Renal pelvis (tissue), 4 donors: ENCODE results near the gene KCTD21. TPM values are rescaled to one million over a fixed set of nuclear protein-coding genes. Genes with fewer than 3 reads are reported as not detected.

Experiments used
- DNase-seq: peaks from one replicate; pipeline ENCODE4 v3.0.0-alpha.2; 2013
- polyA plus RNA-seq, 3 donors: library from polyadenylated mRNA; unstranded; fragments of 120-200 nt; gene quantifications; one replicate each; pipeline ENCODE4 v1.2.1, GENCODE V29; 2013; ENCODE audit not compliant: insufficient read length in 3 of 3

Gene KCTD21
- polyA plus RNA-seq, 3 donors = 8.0 to 9.8 (median 9.3) TPM

GRCh38 chr11:78220218-78221157, 32.1 kb upstream of the KCTD21 start:
- DNase-seq = no peak

DNA sequence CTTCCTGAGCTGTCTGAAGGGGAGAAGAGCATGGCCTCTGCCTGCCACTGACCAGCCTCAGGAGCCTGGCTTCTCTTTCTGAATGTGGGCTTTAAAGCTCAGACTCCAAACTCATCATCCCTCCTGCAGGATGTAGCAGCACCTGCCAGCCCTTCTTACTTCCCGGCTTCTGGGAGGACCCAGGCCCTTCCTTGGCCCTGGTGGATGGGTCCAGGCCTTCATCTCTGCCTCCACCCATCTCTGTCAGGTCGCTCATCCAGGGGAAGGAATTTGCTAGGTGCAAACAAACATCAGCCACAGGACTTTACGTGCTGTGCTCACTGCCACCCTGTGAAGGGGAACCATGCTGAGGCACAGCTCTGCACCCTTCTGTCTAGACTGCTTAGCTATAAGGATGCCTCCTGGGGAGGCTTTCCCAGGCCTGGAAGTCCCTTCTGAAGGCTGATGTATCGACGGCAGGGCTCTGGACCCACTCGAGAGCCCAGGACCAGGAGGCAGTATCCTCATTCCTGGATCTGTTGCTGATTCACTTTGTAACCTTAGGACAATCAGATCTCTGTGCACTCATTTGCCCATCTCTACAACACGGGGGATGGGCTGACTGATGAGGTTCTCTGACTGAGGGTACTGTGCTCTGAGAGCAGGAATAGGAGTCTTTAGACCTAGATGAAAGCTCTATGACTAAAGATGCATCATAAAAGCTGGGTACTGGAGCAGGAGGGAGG, 31.2 kb upstream of the KCTD21 start:
- DNase-seq = no peak

GRCh38 chr11:78218707-78219492, 30.5 kb upstream of the KCTD21 start:
- DNase-seq = no peak

DNA sequence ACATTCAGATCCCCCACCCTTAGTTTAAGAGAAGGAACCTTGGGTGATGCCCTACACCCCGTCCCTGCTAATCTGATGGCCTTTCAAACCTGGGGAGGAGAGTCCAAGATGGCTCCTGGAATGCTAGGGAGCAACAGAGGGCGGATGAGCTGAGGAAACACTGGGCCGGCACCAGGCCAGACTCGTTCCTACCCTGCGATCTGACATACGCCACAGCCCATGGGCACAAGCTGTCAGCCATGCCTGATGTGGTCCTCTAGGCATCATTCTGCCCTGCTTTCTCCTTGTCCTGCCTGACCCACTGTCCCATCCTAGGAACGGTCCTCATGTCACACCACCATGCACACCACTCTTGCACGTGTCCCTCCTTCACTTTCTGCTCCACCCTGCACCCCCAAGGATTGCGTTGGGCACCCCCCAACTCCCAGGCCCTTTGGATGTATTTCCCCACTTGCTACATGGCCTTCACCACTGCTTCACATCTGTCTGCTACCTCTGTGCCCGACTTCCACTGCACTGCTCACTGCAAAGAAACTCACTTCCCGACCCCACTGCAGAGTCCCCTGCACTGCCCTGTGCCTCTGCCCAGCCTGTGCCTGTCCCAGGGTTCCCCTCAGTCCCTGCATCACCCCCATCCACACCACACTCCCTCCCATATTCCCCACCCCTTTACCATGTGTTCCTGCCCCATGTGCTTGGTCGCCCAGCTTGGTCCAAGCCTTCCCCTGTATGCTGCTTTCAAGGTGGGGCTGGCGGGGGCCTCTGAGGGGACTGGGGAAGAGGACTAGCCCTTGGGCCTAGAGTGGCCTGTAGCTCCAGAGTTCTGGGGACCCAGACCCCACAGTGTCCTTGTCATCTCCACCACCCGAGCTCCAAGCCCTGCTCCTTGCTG, 29.5 kb upstream of the KCTD21 start:
- no peak for DNase-seq

DNA sequence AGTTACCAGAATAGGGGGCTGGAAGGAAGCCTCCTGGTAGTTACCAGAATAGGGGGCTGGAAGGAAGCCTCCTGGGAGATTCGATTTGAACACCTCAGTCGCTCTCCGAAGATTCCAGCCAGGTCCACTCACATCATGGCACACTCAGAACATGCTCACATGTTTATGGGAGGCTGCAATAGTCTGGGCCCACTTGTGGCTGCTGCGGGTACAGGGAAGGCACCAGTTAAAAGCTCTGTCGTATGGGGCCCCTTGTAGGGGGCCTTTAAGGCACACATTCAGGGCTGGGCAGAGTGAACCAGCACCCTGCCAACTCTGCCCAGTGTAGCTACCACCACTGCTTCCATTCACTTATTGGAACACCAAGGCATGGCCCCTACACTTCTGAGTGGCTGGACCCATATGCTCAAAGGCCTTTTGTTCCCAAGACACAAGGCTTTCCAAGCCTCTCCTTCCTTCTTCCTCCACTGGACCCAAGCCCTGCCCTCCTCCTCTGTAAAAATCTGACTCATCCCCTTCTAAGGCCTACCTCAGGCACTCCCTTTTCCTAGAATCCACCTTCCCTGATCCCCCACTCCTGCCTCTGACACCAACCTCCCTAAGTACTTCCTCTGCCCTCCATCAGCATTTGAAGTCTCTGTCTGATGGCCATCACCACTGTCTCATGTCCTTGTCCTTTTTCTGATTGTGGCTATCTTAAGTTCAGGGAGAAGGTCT, 28.3 kb upstream of the KCTD21 start:
- no peak for DNase-seq

GRCh38 chr11:78216021-78216420, 27.6 kb upstream of the KCTD21 start:
- no peak for DNase-seq

- DNase-seq = no peak
Measured at GRCh38 chr11:78214331-78215194, 26.1 kb upstream of the KCTD21 start.

DNA sequence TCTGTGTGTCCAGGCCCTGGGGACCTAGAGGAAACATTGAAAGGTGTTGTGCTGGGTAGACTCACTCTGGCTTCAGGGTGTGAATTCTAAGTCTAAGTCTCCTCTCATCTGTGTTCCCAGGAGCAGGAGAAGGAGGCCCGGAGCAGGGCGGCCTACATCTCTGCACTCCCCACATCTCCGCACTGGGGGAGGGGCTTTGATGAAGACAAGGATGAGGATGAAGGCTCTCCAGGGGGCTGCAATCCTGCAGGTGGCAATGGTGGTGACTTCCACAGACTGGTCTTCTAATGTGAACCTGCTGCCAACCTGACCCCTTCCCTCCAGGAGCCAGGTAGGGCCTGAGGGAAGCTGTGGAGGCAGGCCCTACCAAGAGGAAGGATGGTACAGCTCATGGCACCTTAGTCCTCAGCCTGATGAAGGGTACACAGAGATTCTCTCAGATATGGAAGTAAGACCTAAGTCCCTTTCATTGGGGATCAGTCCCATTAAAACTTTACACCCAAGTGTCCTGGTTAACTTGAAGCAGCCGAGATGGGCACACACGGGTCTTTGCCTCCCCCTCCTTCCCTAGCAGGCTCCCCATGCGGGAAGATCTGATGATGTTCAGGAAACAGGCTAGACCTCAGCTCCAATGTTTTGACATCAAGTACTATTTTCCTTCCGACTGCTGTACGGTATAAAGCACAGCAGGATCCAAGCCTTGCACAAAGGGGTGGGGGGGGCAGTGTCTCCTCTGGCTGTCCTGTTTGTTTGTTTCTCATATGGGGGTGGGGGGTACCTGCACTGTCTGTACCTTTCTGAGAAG, 25.3 kb upstream of the KCTD21 start:
- no peak for DNase-seq

DNA sequence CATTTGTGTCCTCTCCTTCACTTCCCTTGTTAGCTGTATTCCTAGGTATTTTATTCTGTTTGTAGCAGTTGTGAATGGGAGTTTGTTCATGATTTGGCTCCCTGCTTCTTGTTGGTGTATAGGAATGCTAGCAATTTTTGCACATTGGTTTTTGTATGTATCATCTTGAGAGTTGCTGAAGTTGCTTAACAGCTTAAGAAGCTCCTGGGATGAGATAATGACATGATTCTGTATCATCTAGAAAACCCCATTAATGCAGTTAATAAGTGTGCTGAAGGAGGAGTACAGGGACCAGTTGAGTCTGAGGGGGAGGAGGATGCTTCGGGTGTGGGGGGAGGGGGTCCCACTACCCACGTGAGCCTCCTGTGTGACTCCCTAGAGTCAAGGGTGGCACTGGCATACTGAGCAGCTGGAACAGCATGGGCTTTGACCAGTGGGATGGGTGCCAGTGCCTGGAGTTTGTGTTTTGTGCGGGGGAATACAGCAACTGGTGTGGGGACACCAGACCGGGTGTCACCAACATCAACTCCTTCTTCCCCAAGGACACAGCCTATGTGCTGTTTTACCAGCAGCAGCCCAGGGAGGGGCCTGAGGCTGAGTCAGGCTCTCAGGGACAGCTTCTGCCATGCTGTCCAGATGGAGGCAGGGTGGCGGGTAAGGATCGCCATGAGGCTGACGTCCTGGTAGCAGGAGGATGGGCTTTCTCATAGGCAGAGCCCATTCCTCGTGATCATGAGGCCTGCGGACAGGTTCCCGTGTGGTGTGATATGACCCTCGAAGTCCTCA, 24.4 kb upstream of the KCTD21 start:
- no peak for DNase-seq

GRCh38 chr11:78211565-78211964, 23.1 kb upstream of the KCTD21 start:
- no peak for DNase-seq

DNA sequence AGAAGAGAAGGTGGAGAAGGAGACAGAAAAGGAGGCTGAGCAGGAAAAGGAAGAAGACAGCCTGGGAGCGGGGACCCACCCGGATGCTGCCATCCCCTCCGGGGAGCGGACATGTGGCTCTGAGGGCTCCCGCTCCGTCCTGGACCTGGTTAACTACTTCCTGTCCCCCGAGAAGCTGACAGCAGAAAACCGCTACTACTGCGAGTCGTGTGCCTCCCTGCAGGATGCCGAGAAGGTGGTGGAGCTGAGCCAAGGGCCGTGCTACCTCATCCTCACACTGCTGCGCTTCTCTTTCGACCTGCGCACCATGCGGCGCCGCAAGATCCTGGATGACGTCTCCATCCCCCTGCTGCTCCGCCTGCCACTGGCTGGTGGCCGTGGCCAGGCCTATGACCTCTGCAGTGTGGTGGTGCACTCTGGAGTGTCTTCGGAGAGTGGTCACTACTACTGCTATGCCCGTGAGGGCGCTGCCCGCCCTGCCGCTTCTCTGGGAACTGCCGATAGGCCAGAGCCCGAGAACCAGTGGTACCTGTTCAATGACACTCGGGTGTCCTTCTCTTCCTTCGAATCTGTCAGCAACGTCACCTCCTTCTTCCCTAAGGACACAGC, 21.7 kb upstream of the KCTD21 start:
- no peak for DNase-seq

GRCh38 chr11:78209478-78209877, 21.1 kb upstream of the KCTD21 start:
- DNase-seq = no peak

- DNase-seq = no peak
Measured at GRCh38 chr11:78208257-78209165, 20.1 kb upstream of the KCTD21 start.

DNA sequence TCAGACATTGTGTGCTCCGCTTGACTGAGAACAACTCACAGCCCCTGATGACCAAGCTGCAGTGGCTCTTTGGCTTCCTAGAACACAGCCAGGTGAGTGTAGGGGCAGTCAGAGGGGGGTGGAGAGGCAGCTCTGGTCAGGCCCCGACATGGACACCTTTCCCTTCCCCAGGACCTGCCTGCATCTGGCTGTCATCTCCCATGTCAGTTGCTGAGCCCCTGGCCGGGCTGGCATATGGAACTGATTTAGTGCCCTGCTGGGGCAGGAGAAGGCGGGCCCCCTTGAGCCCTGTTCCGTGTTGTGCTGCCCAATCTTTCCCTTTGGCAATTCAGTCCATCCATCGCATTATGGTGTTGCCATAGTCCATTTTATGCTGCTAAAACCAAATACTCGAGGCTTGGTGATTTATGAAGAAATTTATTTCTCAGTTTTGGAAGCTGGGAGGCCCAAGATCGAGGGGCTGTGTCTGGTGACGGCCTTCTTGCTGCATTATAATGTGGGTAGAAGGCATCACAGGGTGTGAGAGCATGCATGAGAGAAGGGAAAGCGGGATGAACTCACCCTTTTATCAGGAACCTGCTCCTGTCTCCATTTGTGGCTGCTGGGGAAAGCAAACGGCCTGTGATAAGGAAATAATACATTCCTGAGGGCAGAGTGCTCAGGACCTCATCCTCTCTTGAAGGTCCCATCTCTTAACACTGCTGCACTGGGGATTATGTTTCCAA, 19.3 kb upstream of the KCTD21 start:
- no peak for DNase-seq

DNA sequence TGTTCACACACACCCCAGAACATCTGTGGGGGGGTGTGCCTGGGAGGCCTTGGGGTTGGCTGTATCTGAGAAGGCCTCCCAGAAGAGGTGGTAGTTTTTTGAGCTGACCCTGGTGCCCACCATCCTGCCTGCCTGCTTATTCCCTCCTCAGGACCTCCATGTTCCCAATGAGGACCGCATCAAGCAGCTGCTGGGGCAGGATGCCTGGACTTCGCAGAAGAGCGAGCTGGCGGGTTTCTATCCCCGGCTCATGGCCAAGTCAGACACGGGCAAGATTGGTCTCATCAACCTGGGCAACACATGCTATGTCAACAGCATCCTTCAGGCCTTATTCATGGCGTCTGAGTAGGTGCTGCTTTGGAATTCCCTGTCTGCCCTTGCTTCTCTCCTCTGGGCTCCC, 17.3 kb upstream of the KCTD21 start:
- no peak for DNase-seq

DNA sequence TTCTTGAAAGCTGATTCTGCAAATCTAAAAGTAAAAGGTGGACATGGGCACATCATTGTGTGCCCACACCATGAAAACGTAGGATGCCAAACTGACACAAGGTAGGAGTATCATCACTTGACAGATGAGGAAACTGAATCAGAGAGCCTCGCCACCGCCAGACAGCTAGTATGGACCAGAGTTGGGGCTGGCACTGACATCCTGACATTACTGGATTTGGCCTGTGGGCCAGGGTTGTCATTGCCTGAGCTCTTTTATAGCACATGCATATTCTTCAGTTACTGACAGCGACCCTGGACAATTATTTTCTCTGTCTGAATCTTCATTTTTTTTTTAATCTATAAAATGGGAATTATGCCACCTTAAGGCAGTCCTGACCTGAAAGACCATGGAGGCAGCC, 16.8 kb upstream of the KCTD21 start:
- no peak for DNase-seq
